ENCODE measurements around the gene DNAH8.

DNA sequence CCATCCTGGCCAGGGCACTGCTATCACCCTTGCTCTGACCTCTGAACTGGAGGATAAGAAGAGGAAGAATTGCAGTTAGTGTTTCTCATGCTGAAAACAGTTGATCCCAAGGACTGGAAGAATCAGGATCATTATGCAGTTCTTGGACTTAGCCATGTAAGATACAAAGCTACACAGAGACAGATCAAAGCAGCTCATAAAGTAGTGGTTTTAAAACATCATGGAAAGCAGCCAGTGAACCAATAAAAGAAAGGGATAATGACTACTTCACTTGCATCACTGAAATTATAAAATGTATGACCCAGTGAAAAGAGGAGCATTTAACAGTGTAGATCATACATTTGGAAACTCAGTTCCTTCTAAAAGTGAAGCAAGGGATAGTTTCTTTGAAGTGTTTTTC lies 47.7 kb downstream of the DNAH8 start:
- TF ChIP-seq, protein P1, sequence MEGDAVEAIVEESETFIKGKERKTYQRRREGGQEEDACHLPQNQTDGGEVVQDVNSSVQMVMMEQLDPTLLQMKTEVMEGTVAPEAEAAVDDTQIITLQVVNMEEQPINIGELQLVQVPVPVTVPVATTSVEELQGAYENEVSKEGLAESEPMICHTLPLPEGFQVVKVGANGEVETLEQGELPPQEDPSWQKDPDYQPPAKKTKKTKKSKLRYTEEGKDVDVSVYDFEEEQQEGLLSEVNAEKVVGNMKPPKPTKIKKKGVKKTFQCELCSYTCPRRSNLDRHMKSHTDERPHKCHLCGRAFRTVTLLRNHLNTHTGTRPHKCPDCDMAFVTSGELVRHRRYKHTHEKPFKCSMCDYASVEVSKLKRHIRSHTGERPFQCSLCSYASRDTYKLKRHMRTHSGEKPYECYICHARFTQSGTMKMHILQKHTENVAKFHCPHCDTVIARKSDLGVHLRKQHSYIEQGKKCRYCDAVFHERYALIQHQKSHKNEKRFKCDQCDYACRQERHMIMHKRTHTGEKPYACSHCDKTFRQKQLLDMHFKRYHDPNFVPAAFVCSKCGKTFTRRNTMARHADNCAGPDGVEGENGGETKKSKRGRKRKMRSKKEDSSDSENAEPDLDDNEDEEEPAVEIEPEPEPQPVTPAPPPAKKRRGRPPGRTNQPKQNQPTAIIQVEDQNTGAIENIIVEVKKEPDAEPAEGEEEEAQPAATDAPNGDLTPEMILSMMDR (IDR thresholded peaks at IDR 0.05), result no peak
- no peak for TF ChIP-seq POLR2A (IDR thresholded peaks at IDR 0.05)
- no peak for TF ChIP-seq POLR2AphosphoS5 (IDR thresholded peaks at IDR 0.05)
